GM12892 (cell line): ENCODE measurements around the gene RRAS.

Source experiments
- DNase-seq: peaks from one replicate; pipeline ENCODE4 v3.0.0; 2011; ENCODE audit not compliant: insufficient read length
- FAIRE-seq: peaks from 2 replicates; lab custom pipeline; 2011; peaks lifted over from hg19 to GRCh38; lab: Jason Lieb, UNC
- POLR2A ChIP-seq: IDR thresholded peaks from 2 replicates; pipeline ENCODE4 v1.6.1; 2011; ENCODE audit warnings: low read depth, low read length, control low read depth
- POLR2AphosphoS5 ChIP-seq: IDR thresholded peaks from 2 replicates; pipeline ENCODE4 v1.6.1; 2011; ENCODE audit warnings: low read depth, low read length, control low read depth
- TAF1 ChIP-seq: IDR thresholded peaks from 2 replicates; pipeline ENCODE4 v1.6.1; 2011; ENCODE audit warnings: low read depth, mild to moderate bottlenecking, control low read depth, low read length, borderline replicate concordance

RRAS gene

GRCh38 chr19:49594157-49594992 is 45.6 kb downstream of the RRAS start:
- DNase-seq (no peak), FAIRE-seq (no peak)
- TF ChIP-seq POLR2A (no peak), POLR2AphosphoS5 (no peak), TAF1 (no peak)

- FAIRE-seq (peak; percentile 99), DNase-seq (peak; percentile 100)
- TF ChIP-seq POLR2AphosphoS5 (no peak), TAF1 (no peak), POLR2A (no peak)
Observed at GRCh38 chr19:49593233-49594113, 46.5 kb downstream of the RRAS start.

- no peak for TF ChIP-seq TAF1
- TF ChIP-seq POLR2A = no peak
- no peak for TF ChIP-seq POLR2AphosphoS5
- DNase-seq (no peak), FAIRE-seq (peak; percentile 74)
Observed at GRCh38 chr19:49592486-49593232, 47.3 kb downstream of the RRAS start.

DNA sequence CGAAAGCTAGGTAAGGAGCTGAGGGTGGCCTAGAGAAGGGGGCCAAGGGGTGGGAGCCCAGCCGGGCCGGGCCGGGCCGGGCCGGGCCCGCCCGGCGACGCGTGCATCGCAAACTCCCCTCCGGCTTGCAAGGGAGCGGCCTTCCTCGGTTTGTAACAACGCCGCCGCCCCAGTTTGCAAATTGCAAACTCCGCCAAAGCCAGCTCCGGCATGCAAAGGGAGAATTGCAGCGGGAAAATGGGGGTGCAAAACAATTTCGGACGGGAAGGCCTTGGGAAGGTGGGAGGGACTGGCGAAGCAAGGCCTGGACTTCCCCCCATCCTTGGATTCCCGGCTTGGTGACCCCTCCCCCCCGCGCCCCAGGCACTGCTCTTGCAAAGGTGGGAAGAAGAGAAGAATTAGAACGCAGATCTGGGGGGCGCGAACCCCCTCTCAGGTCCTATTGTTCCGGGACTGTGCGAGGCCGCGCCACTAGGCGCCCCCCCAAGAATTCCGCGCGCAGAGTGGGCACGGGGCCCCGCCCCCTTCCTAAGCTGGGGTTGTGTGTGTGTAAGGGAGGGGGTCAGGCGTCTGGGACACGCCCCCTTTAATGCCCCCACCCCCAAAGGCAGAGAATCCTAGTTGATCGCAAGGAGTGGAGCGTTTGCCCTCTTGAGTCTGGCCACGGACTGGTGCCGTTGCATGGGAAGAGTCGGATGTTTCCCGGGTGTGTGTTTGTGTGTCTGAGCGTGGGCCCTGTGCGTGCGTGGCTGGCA is 48.0 kb downstream of the RRAS start:
- FAIRE-seq = peak; percentile 30
- TF ChIP-seq TAF1 (no peak), POLR2A (no peak), POLR2AphosphoS5 (no peak)
- DNase-seq = no peak

- DNase-seq = peak; percentile 80
- TF ChIP-seq TAF1 (peak; percentile 52; the same call in 1 of the 2 replicates), POLR2A (no peak)
- FAIRE-seq = no peak
Observed at GRCh38 chr19:49590971-49591730, 48.8 kb downstream of the RRAS start, which contains the start of gene PRR12. PRR12 (plus strand) TSS chr19:49591182; CDS start chr19:49591655, 473 bp downstream.

- TF ChIP-seq POLR2A (peak; percentile 87), TAF1 (peak; percentile 83), POLR2AphosphoS5 (peak; percentile 92)
- DNase-seq (peak; percentile 88), FAIRE-seq (peak; percentile 93)
Observed at GRCh38 chr19:49590071-49590970, 49.6 kb downstream of the RRAS start.

- FAIRE-seq (no peak), DNase-seq (no peak)
- no peak for TF ChIP-seq TAF1
- TF ChIP-seq POLR2A = no peak
- TF ChIP-seq POLR2AphosphoS5 = no peak
Observed at GRCh38 chr19:49589502-49589905, 50.4 kb downstream of the RRAS start.

DNA sequence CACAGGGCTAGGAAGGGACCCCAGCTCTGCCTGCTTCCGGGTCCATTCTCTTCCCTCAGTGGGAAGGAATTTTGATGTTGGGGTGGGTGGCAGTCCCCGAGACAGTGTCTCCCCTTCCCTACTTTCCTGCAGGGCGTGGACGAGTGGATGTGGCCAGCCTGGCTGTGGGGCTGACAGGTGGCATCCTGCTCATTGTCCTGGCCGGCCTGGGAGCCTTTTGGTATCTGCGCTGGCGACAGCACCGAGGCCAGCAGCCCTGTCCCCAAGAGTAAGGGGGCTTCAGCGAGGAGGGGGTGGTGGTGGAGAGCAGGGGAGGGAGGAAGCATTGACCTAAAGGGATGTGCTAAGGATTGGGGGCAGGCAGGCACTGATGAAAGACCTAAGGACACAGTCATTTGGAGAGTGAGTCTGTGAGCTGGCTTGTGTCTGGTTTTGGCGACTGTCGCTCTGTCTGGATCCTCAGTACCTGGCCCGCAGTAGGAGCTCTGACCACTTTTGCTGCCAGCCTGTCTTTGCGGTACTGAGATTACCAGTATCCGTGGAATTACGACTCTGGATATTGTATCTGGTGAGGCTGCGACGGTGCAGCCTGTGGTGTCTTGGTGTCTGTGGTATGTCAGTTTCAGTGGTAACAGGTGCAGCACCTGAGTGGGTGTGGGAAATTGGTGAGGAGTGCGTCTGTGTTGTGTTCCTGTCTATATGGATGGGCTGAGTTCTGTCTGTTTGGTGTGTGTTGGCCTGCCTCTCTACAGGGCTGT is 51.4 kb downstream of the RRAS start:
- no peak for FAIRE-seq
- no peak for DNase-seq
- TF ChIP-seq POLR2AphosphoS5 = no peak
- no peak for TF ChIP-seq POLR2A
- TF ChIP-seq TAF1 = no peak

GRCh38 chr19:49587227-49587626 is 52.7 kb downstream of the RRAS start:
- no peak for FAIRE-seq
- TF ChIP-seq TAF1 (no peak), POLR2AphosphoS5 (no peak), POLR2A (no peak)
- DNase-seq = no peak
